Lower leg skin (tissue), 3 donors: ENCODE data around the gene TAX1BP1.

Source experiments
- CTCF ChIP-seq, 3 donors: fragments of 450-650 bp; IDR thresholded peaks; one replicate each; pipeline ENCODE4 v1.5.1; 2016; ENCODE audit warnings: antibody characterized with exemption in 3 of 3, mild to moderate bottlenecking in 3 of 3, moderate library complexity in 2 of 3
- POLR2A ChIP-seq, 2 donors: fragments of 450-650 bp; IDR thresholded peaks; one replicate each; pipeline ENCODE4 v1.6.1; 2016 to 2017; ENCODE audit warnings: antibody characterized with exemption in 2 of 2, mild to moderate bottlenecking in 1 of 2, moderate library complexity in 1 of 2

- TF ChIP-seq CTCF (IDR thresholded peaks at IDR 0.05) (no peak), POLR2A (IDR thresholded peaks at IDR 0.05) (no peak)
Observed at GRCh38 chr7:27812706-27813105, 72.7 kb downstream of the TAX1BP1 start.
